ENCODE data around the gene PHF10.

DNA sequence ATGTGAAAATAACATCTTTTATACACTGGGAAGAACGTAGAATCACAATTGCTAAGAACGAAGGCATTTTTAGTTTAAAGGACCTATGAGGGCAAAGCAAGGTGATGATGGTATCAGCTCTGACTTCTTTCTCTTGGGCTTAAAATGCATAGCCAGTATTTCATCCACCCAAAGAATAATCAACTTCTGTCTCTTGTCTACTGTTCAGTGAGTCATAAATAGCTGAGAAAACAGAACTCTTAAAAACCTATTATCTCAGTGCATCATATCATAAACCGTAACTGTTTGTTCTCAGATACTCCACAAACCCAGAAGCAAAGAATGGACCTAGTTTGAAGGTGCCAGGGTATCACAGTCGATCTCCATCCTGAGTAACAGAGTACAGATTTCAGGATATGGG is 5.2 kb downstream of the PHF10 start:
- TF ChIP-seq POLR2AphosphoS5 (IDR thresholded peaks at IDR 0.05; ENCODE audit: low read depth, low read length) (no peak), SIN3A (IDR thresholded peaks at IDR 0.05; ENCODE audit: borderline replicate concordance, insufficient read depth, low read length) (no peak), TAF1 (IDR thresholded peaks at IDR 0.05; ENCODE audit: borderline replicate concordance, insufficient read depth, low read length) (no peak), REST (IDR thresholded peaks at IDR 0.05; ENCODE audit: insufficient read depth in 1 of 2, low read depth in 2 of 2, low read length in 2 of 2) (no peak), FOXP2 (optimal IDR thresholded peaks at IDR 0.05; ENCODE audit: borderline replicate concordance, extremely low read depth, extremely low read length, insufficient read depth) (no peak)
